Measurements from ENCODE around the gene FAM110D. TPM values are rescaled to one million over a fixed set of nuclear protein-coding genes. Genes with fewer than 3 reads are reported as not detected.
A peak's percentile ranks its signal among the peaks of the same experiment; 100 is the strongest.

FAM110D gene
- total RNA-seq, 1 donor from 2014 or later, result not detected

GRCh38 chr1:26112407-26112775 lies 46.5 kb upstream of the FAM110D start:
- DNase-seq (ENCODE audit: extremely low spot score, unreplicated experiment), result no peak
- H3K9me3 Mint-ChIP-seq (ENCODE audit: unreplicated experiment), result no peaks in the 10 kb centered on the region
- peak overlapping the region; percentile 89 for H3K4me3 Mint-ChIP-seq (ENCODE audit: unreplicated experiment)
- no peaks in the 10 kb centered on the region for H3K27me3 Mint-ChIP-seq (ENCODE audit: unreplicated experiment)
- peaks cover 20% of the 10 kb centered on the region for H3K4me1 Mint-ChIP-seq (ENCODE audit: unreplicated experiment)
- H3K36me3 Mint-ChIP-seq (ENCODE audit: unreplicated experiment), result peaks cover 4% of the 10 kb centered on the region
- TF ChIP-seq CTCF (IDR thresholded peaks at IDR 0.05), result no peak
- peak overlapping the region; percentile 77 for H3K27ac Mint-ChIP-seq (ENCODE audit: unreplicated experiment)

- no peak overlapping the region for H3K4me3 Mint-ChIP-seq (ENCODE audit: unreplicated experiment)
- H3K4me1 Mint-ChIP-seq (ENCODE audit: unreplicated experiment), result peaks cover 20% of the 10 kb centered on the region
- no peak overlapping the region for H3K27ac Mint-ChIP-seq (ENCODE audit: unreplicated experiment)
- TF ChIP-seq CTCF (IDR thresholded peaks at IDR 0.05), result no peak
- H3K9me3 Mint-ChIP-seq (ENCODE audit: unreplicated experiment), result no peaks in the 10 kb centered on the region
- peaks cover 13% of the 10 kb centered on the region for H3K36me3 Mint-ChIP-seq (ENCODE audit: unreplicated experiment)
- peak; percentile 11 for DNase-seq (ENCODE audit: extremely low spot score, unreplicated experiment)
- H3K27me3 Mint-ChIP-seq (ENCODE audit: unreplicated experiment), result no peaks in the 10 kb centered on the region
These were observed 44.5 kb upstream of the FAM110D start for GRCh38 chr1:26114165-26114927.

- Mint-ChIP-seq H3K36me3 (ENCODE audit: unreplicated experiment) (peaks cover 27% of the 10 kb centered on the region), H3K4me1 (ENCODE audit: unreplicated experiment) (no peaks in the 10 kb centered on the region), H3K27me3 (ENCODE audit: unreplicated experiment) (no peaks in the 10 kb centered on the region), H3K9me3 (ENCODE audit: unreplicated experiment) (no peaks in the 10 kb centered on the region), H3K27ac (ENCODE audit: unreplicated experiment) (no peak overlapping the region), H3K4me3 (ENCODE audit: unreplicated experiment) (no peak overlapping the region)
- no peak for TF ChIP-seq CTCF (IDR thresholded peaks at IDR 0.05)
- peak; percentile 3 for DNase-seq (ENCODE audit: extremely low spot score, unreplicated experiment)
These were observed 38.8 kb upstream of the FAM110D start for GRCh38 chr1:26119892-26120608.

GRCh38 chr1:26121854-26122773 lies 36.8 kb upstream of the FAM110D start:
- no peak overlapping the region for H3K27ac Mint-ChIP-seq (ENCODE audit: unreplicated experiment)
- no peaks in the 10 kb centered on the region for H3K4me1 Mint-ChIP-seq (ENCODE audit: unreplicated experiment)
- H3K27me3 Mint-ChIP-seq (ENCODE audit: unreplicated experiment), result no peaks in the 10 kb centered on the region
- H3K4me3 Mint-ChIP-seq (ENCODE audit: unreplicated experiment), result no peak overlapping the region
- no peak for DNase-seq (ENCODE audit: extremely low spot score, unreplicated experiment)
- TF ChIP-seq CTCF (IDR thresholded peaks at IDR 0.05), result no peak
- H3K9me3 Mint-ChIP-seq (ENCODE audit: unreplicated experiment), result no peaks in the 10 kb centered on the region
- peaks cover 29% of the 10 kb centered on the region for H3K36me3 Mint-ChIP-seq (ENCODE audit: unreplicated experiment)

Measured in osteocyte (in vitro differentiated cells).